IPS-NIHi7 (cell line): ENCODE measurements around the gene BAHCC1.

Experiments used
- DNase-seq: peaks from one replicate; pipeline ENCODE4 v3.0.0; 2012; ENCODE audit warnings: mixed read lengths; ENCODE audit errors: extremely low spot score

Gene BAHCC1

GRCh38 chr17:81443269-81443668 lies 48.0 kb downstream of the BAHCC1 start:
- DNase-seq = no peak

- DNase-seq = peak; percentile 54
Observed at GRCh38 chr17:81444610-81445339, 49.5 kb downstream of the BAHCC1 start.

- peak; percentile 54 for DNase-seq
Observed at GRCh38 chr17:81445642-81446503, 50.6 kb downstream of the BAHCC1 start.

GRCh38 chr17:81447331-81447933 lies 52.2 kb downstream of the BAHCC1 start:
- no peak for DNase-seq

- no peak for DNase-seq
Observed at GRCh38 chr17:81448442-81448841, 53.2 kb downstream of the BAHCC1 start.

GRCh38 chr17:81448950-81449349 lies 53.7 kb downstream of the BAHCC1 start:
- DNase-seq = no peak

GRCh38 chr17:81449351-81449750 lies 54.1 kb downstream of the BAHCC1 start:
- no peak for DNase-seq

GRCh38 chr17:81451823-81452222 lies 56.6 kb downstream of the BAHCC1 start:
- no peak for DNase-seq

- DNase-seq = no peak
Observed at GRCh38 chr17:81452551-81452950, 57.3 kb downstream of the BAHCC1 start.

- DNase-seq = no peak
Observed at GRCh38 chr17:81453076-81453475, 57.8 kb downstream of the BAHCC1 start.

GRCh38 chr17:81453712-81454111 lies 58.5 kb downstream of the BAHCC1 start:
- DNase-seq = no peak

- DNase-seq = no peak
Observed at GRCh38 chr17:81454473-81454872, 59.2 kb downstream of the BAHCC1 start.

- no peak for DNase-seq
Observed at GRCh38 chr17:81455387-81455786, 60.1 kb downstream of the BAHCC1 start.

GRCh38 chr17:81456091-81456490 lies 60.8 kb downstream of the BAHCC1 start:
- no peak for DNase-seq

- DNase-seq = no peak
Observed at GRCh38 chr17:81456798-81457197, 61.5 kb downstream of the BAHCC1 start.

GRCh38 chr17:81457401-81457800 lies 62.1 kb downstream of the BAHCC1 start:
- no peak for DNase-seq

- DNase-seq = no peak
Observed at GRCh38 chr17:81457917-81458555, 62.8 kb downstream of the BAHCC1 start.

GRCh38 chr17:81458628-81459027 lies 63.4 kb downstream of the BAHCC1 start:
- DNase-seq = no peak

- no peak for DNase-seq
Observed at GRCh38 chr17:81459224-81459623, 64.0 kb downstream of the BAHCC1 start.

- no peak for DNase-seq
Observed at GRCh38 chr17:81459864-81460263, 64.6 kb downstream of the BAHCC1 start.

- DNase-seq = no peak
Observed at GRCh38 chr17:81460856-81461460, 65.7 kb downstream of the BAHCC1 start.
